ENCODE results near the gene GPAM.

DNA sequence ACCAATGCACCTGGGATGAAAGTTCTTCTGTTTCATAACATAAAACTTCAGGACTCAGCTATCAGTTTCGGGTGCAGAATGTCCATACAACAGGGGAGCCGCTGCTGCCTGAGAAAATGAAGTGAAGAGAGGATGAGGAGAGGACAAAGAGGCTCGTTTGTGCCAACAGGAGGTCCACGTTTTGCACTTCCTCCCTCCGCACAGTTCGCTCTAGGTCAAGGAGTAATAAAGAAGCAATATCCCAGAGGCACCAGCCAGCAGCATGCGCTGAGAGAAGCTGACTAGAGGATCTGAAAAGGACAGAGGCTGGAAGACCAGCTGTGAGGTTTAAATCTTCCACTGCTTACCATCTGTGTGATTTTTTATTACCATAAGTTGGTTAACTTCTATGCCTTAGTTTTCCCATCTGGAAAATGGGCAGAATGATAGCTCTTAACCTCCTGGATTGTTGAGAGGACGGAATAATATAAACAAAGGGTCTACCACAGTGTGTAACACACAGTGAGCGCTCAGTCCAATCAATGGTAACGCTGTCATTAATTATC, 709 bp downstream of the GPAM start:
- TF ChIP-seq, protein P1, sequence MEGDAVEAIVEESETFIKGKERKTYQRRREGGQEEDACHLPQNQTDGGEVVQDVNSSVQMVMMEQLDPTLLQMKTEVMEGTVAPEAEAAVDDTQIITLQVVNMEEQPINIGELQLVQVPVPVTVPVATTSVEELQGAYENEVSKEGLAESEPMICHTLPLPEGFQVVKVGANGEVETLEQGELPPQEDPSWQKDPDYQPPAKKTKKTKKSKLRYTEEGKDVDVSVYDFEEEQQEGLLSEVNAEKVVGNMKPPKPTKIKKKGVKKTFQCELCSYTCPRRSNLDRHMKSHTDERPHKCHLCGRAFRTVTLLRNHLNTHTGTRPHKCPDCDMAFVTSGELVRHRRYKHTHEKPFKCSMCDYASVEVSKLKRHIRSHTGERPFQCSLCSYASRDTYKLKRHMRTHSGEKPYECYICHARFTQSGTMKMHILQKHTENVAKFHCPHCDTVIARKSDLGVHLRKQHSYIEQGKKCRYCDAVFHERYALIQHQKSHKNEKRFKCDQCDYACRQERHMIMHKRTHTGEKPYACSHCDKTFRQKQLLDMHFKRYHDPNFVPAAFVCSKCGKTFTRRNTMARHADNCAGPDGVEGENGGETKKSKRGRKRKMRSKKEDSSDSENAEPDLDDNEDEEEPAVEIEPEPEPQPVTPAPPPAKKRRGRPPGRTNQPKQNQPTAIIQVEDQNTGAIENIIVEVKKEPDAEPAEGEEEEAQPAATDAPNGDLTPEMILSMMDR (IDR thresholded peaks at IDR 0.05; ENCODE audit: low read length), result no peak
- no peak for TF ChIP-seq EZH2 (optimal IDR thresholded peaks at IDR 0.05; ENCODE audit: low read depth, low read length)

Measured in MM.1S (cell line).